GM12878 (cell line): ENCODE data around the gene HPSE2. TPM values are rescaled to one million over a fixed set of nuclear protein-coding genes. Genes with fewer than 3 reads are reported as not detected.

Experiments
- ATAC-seq: fragments of 200-7000 bp; cut with Tn5 transposase; 3 replicates; pipeline ENCODE4 v1.9.1; 2020; ENCODE audit warnings: mild to moderate bottlenecking, moderate library complexity
- BruUV-seq: library from RNA; stranded (reverse); fragments of 400-500 nt; replicated peaks from 2 replicates; lab custom pipeline; 2021; lab: Mats Ljungman, UMichigan
- CTCF ChIA-PET: fragments of 300-600 bp; sonication (Branson Sonifier 250); formaldehyde crosslinking; extraction: SDS; loops from one replicate; lab custom pipeline; 2021; ENCODE audit warnings: inconsistent platforms; lab: Yijun Ruan, JAX
- POLR2A ChIA-PET: fragments of 350-600 bp; formaldehyde crosslinking; extraction: SDS; loops from one replicate; lab custom pipeline; 2021; ENCODE audit warnings: inconsistent platforms; lab: Charles Lee
- RAD21 ChIA-PET: fragments of 300-600 bp; sonication (Branson Sonifier 250); formaldehyde crosslinking; loops from one replicate; lab custom pipeline; 2023; ENCODE audit warnings: antibody characterized with exemption; ENCODE audit not compliant: unreplicated experiment; lab: Charles Lee
- SMC1A ChIA-PET: fragments of 300-600 bp; sonication (Branson Sonifier 250); formaldehyde crosslinking; loops from one replicate; lab custom pipeline; 2023; ENCODE audit not compliant: unreplicated experiment, uncharacterized antibody; lab: Charles Lee
- DNase-seq: peaks from one replicate; pipeline ENCODE4 v3.0.0-alpha.2; 2011; ENCODE audit warnings: low read depth, low spot score
- FAIRE-seq: peaks from 3 replicates; lab custom pipeline; 2011; peaks lifted over from hg19 to GRCh38; lab: Jason Lieb, UNC
- H2AFZ ChIP-seq: 2 replicates; pipeline ENCODE4 v1.6.0; 2011; ENCODE audit warnings: low read depth, low read length, control low read depth; ENCODE audit not compliant: control insufficient read depth
- H3K27ac ChIP-seq: 2 replicates; pipeline ENCODE4 v1.5.1; 2011; ENCODE audit warnings: control low read depth; ENCODE audit not compliant: control insufficient read depth, insufficient read depth
- H3K27me3 ChIP-seq, 2 experiments: replicated peaks in 1 of 2; 2 replicates each; pipeline versions ENCODE4 v1.6.0 to v1.6.1; 2011; ENCODE audit warnings: low read length in 1 of 2; ENCODE audit not compliant: control insufficient read depth in 2 of 2, insufficient read depth in 2 of 2
- H3K36me3 ChIP-seq, 2 experiments: 2 replicates each; pipeline ENCODE4 v1.5.1; 2011; ENCODE audit warnings: low read length in 1 of 2; ENCODE audit not compliant: control insufficient read depth in 2 of 2, insufficient read depth in 2 of 2
- H3K4me1 ChIP-seq: 2 replicates; pipeline ENCODE4 v1.6.1; 2011; ENCODE audit warnings: mild to moderate bottlenecking, low read length, moderate library complexity, mixed read lengths; ENCODE audit not compliant: control insufficient read depth, insufficient read depth
- H3K4me2 ChIP-seq: 2 replicates; pipeline ENCODE4 v1.6.0; 2011; ENCODE audit warnings: control low read depth; ENCODE audit not compliant: control insufficient read depth, insufficient read depth
- H3K4me3 ChIP-seq: fragments of 200-600 bp; sonication (generic); 2 replicates; pipeline ENCODE4 v1.5.1; 2016
- H3K79me2 ChIP-seq: 2 replicates; pipeline ENCODE4 v1.6.0; 2011; ENCODE audit warnings: low read length; ENCODE audit not compliant: control insufficient read depth, insufficient read depth
- H3K9ac ChIP-seq: 2 replicates; pipeline ENCODE4 v1.8.0; 2011; ENCODE audit warnings: low read length, control low read depth, mixed read lengths; ENCODE audit not compliant: control insufficient read depth, insufficient read depth
- H3K9me3 ChIP-seq: replicated peaks from 3 replicates; pipeline ENCODE4 v1.5.1; 2011; ENCODE audit warnings: mild to moderate bottlenecking, low read length; ENCODE audit not compliant: control insufficient read depth, insufficient read depth
- H4K20me1 ChIP-seq: 2 replicates; pipeline ENCODE4 v1.6.0; 2011; ENCODE audit not compliant: control insufficient read depth, insufficient read depth
- ATF2 ChIP-seq: IDR thresholded peaks from 2 replicates; pipeline ENCODE4 v1.6.1; 2012; ENCODE audit warnings: low read length, inconsistent platforms
- CBFB ChIP-seq: IDR thresholded peaks from 2 replicates; pipeline ENCODE4 v1.6.1; 2016; ENCODE audit warnings: antibody characterized with exemption, low read depth
- CREB1 ChIP-seq: IDR thresholded peaks from 2 replicates; pipeline ENCODE4 v1.6.1; 2012; ENCODE audit warnings: low read depth, mild to moderate bottlenecking, inconsistent platforms
- E2F4 ChIP-seq: IDR thresholded peaks from 2 replicates; pipeline ENCODE4 v1.6.1; 2012; ENCODE audit warnings: low read depth, low read length, improper control_type of control experiment
- MEF2A ChIP-seq: IDR thresholded peaks from 2 replicates; pipeline ENCODE4 v1.6.1; 2011; ENCODE audit warnings: low read depth, mild to moderate bottlenecking, low read length, moderate library complexity; ENCODE audit not compliant: insufficient read depth
- MYB ChIP-seq: fragments of 150-350 bp; IDR thresholded peaks from 2 replicates; pipeline ENCODE4 v1.6.1; 2014; ENCODE audit warnings: mild to moderate bottlenecking, low read depth, low read length, borderline replicate concordance
- NFXL1 ChIP-seq: fragments of 450-650 bp; IDR thresholded peaks from 2 replicates; pipeline ENCODE4 v1.6.1; 2017; ENCODE audit warnings: antibody characterized with exemption, mild to moderate bottlenecking, borderline replicate concordance
- PBX3 ChIP-seq: IDR thresholded peaks from 2 replicates; pipeline ENCODE4 v1.6.1; 2011; ENCODE audit warnings: mild to moderate bottlenecking, low read depth, low read length, moderate library complexity; ENCODE audit not compliant: insufficient replicate concordance
- PKNOX1 ChIP-seq: fragments of 450-650 bp; IDR thresholded peaks from 2 replicates; pipeline ENCODE4 v1.6.1; 2016; ENCODE audit warnings: mild to moderate bottlenecking
- RFX5 ChIP-seq: IDR thresholded peaks from 2 replicates; pipeline ENCODE4 v1.6.1; 2011; ENCODE audit warnings: low read depth, low read length, improper control_type of control experiment
- SIX5 ChIP-seq: IDR thresholded peaks from 2 replicates; pipeline ENCODE4 v1.6.1; 2011; ENCODE audit warnings: mild to moderate bottlenecking, low read depth, low read length, moderate library complexity; ENCODE audit not compliant: severe bottlenecking
- SMC3 ChIP-seq: IDR thresholded peaks from 2 replicates; pipeline ENCODE4 v1.6.1; 2011; ENCODE audit warnings: low read length, improper control_type of control experiment, borderline replicate concordance
- TBL1XR1 ChIP-seq: IDR thresholded peaks from 2 replicates; pipeline ENCODE4 v1.6.1; 2012; ENCODE audit warnings: low read depth, low read length, improper control_type of control experiment
- ZZZ3 ChIP-seq: IDR thresholded peaks from 2 replicates; pipeline ENCODE4 v1.6.1; 2011; ENCODE audit warnings: low read depth; ENCODE audit not compliant: control insufficient read depth, insufficient read length
- WGBS: methylation state at CpG from one replicate; pipeline ENCODE4 v1.1.6; 2016; ENCODE audit warnings: low lambda C conversion rate; ENCODE audit not compliant: insufficient replicate concordance, insufficient coverage; ENCODE audit errors: missing lambda C conversion rate; 5-methylcytosine and 5-hydroxymethylcytosine counted together
- in situ Hi-C: fragments of 300-500 bp; cut with MboI; formaldehyde crosslinking; loops from 9 replicates; pipeline ENCODE4 v1.14.3; 2018; ENCODE audit warnings: mixed read lengths
- intact Hi-C: fragments of 100-400 bp; cut with micrococcal nuclease; formaldehyde crosslinking; loops from one replicate; pipeline ENCODE4 v1.14.2; 2022; ENCODE audit not compliant: unreplicated experiment
- polyA plus RNA-seq, 11 experiments: library from polyadenylated mRNA; depleted of rRNA in 4 of 11; unstranded in 6 of 11; stranded (reverse) in 5 of 11; fragments of >200 nt; fragmentation: Nextera tagmentation in 4 of 11; fragmentation: Illumina TruSeq in 1 of 11; extraction: Ambion mirVana in 4 of 11; extraction: Trizol in 1 of 11; gene quantifications; 1 replicate in 1 of 11; 2 replicates in 10 of 11; pipeline versions ENCODE4 v1.2.1 to v1.2.3, GENCODE V29; 2011 to 2016; ENCODE audit warnings: inconsistent platforms in 2 of 11, missing spikeins in 2 of 11, low read depth in 1 of 11
- total RNA-seq, 4 experiments: library from RNA; depleted of rRNA in 3 of 4; stranded (reverse); fragments of >200 nt in 3 of 4; fragmentation: Illumina TruSeq in 1 of 4; extraction: Trizol in 1 of 4; gene quantifications; 2 replicates each; pipeline versions ENCODE4 v1.2.1 to v1.2.3, GENCODE V29; 2013 to 2021

HPSE2 gene
- total and polyA plus RNA-seq, 10 of the 15 experiments (the other 5 are each of a cell fraction or from before 2014, with no cell fraction given): 0.06 TPM; not detected in 9

- Histone ChIP-seq H3K27me3 (no peaks in the 10 kb centered on the region), H3K4me2 (no peak overlapping the region), H2AFZ (no peak overlapping the region), H3K9ac (no peak overlapping the region)
- no peak for TF ChIP-seq MYB
- no peak for TF ChIP-seq PBX3
- no peak for TF ChIP-seq TBL1XR1
- TF ChIP-seq SMC3: no peak
- no peak for TF ChIP-seq CREB1
- no peak for TF ChIP-seq RFX5
- TF ChIP-seq, all 136 proteins: peak for 0
- ChIA-PET CTCF (no interaction called here), RAD21 (no interaction called here), SMC1A (no interaction called here), POLR2A (no interaction called here)
- WGBS: 29% methylated on average over 2 of the region's 2 CpGs
- no peaks in the 10 kb centered on the region for H3K9me3 ChIP-seq
- H3K4me3 ChIP-seq: no peak overlapping the region
- no peak overlapping the region for H3K27ac ChIP-seq
- ATAC-seq (no peak), DNase-seq (no peak), FAIRE-seq (no peak)
- no TSS peak for BruUV-seq
- H3K36me3 ChIP-seq: no peaks in the 10 kb centered on the region
- H3K4me1 ChIP-seq: no peaks in the 10 kb centered on the region
- H4K20me1 ChIP-seq: no peaks in the 10 kb centered on the region
- H3K79me2 ChIP-seq: no peaks in the 10 kb centered on the region
- intact Hi-C loops: no loop called here
- in situ Hi-C loops: no loop called here
Measured at GRCh38 chr10:98453729-98454128, 781.9 kb downstream of the HPSE2 start.

GRCh38 chr10:98450618-98451017 is 785.0 kb downstream of the HPSE2 start:
- Histone ChIP-seq H3K79me2 (peaks cover 18% of the 10 kb centered on the region), H3K9ac (no peak overlapping the region), H2AFZ (no peak overlapping the region), H3K4me2 (no peak overlapping the region), H4K20me1 (no peaks in the 10 kb centered on the region), H3K27ac (no peak overlapping the region), H3K27me3 (no peaks in the 10 kb centered on the region), H3K36me3 (no peaks in the 10 kb centered on the region), H3K4me3 (no peak overlapping the region), H3K9me3 (no peaks in the 10 kb centered on the region), H3K4me1 (peaks cover 4% of the 10 kb centered on the region)
- in situ Hi-C loops (no loop called here), intact Hi-C loops (no loop called here)
- RAD21 ChIA-PET: no interaction called here
- BruUV-seq: no TSS peak
- WGBS: 70% methylated on average over 1 of the region's 1 CpG
- FAIRE-seq (no peak), DNase-seq (no peak), ATAC-seq (no peak)
- SMC1A ChIA-PET: interaction anchor here (0.6 kb wide), 1 partner anchor 174 kb away, joined by 3 read pairs; no protein-coding TSS in a partner anchor
- POLR2A ChIA-PET: no interaction called here
- CTCF ChIA-PET: interaction anchor here (1.2 to 1.6 kb wide), 3 partner anchors 11 to 280 kb away, joined by 3 to 4 read pairs (median 3); no protein-coding TSS in a partner anchor
- TF ChIP-seq MEF2A: no peak
- TF ChIP-seq ATF2: no peak
- no peak for TF ChIP-seq NFXL1
- no peak for TF ChIP-seq SIX5
- no peak for TF ChIP-seq ZZZ3
- no peak for TF ChIP-seq TBL1XR1
- no peak for TF ChIP-seq E2F4
- TF ChIP-seq PKNOX1: no peak
- TF ChIP-seq CBFB: no peak
